Gastroesophageal sphincter (tissue), 3 donors: ENCODE measurements around the gene F2RL3.

ENCODE experiments used
- CTCF ChIP-seq, 4 experiments: fragments of 200-600 bp in 2 of 4; fragments of 450-650 bp in 2 of 4; sonication (generic) in 1 of 4; IDR thresholded peaks; one replicate each; pipeline ENCODE4 v1.5.1; 2017 to 2019; ENCODE audit warnings: antibody characterized with exemption in 4 of 4, mild to moderate bottlenecking in 2 of 4, moderate library complexity in 2 of 4
- POLR2A ChIP-seq, 2 donors: fragments of 450-650 bp; IDR thresholded peaks; one replicate each; pipeline ENCODE4 v1.6.1; 2017; ENCODE audit warnings: antibody characterized with exemption in 2 of 2, mild to moderate bottlenecking in 2 of 2, moderate library complexity in 1 of 2
- POLR2AphosphoS5 ChIP-seq: sonication (generic); formaldehyde crosslinking; IDR thresholded peaks from one replicate; pipeline ENCODE4 v1.6.1; 2017; ENCODE audit warnings: antibody characterized with exemption

GRCh38 chr19:16897029-16897855 is 8.4 kb downstream of the F2RL3 start:
- no peak for TF ChIP-seq CTCF (IDR thresholded peaks at IDR 0.05)
- TF ChIP-seq POLR2A (IDR thresholded peaks at IDR 0.05) = no peak
- TF ChIP-seq POLR2AphosphoS5 = no peak
